Liver (tissue), 9 donors: Measurements from ENCODE around the gene BTLA. TPM values are rescaled to one million over a fixed set of nuclear protein-coding genes. Genes with fewer than 3 reads are reported as not detected.

Experiments used
- DNase-seq: peaks from one replicate; pipeline ENCODE4 v3.0.0-alpha.2; 2017; ENCODE audit warnings: low spot score
- H3K27ac ChIP-seq, 2 donors: one replicate each; pipeline ENCODE4 v1.7.0; 2013; ENCODE audit warnings: inconsistent platforms in 2 of 2, low read length in 2 of 2, control low read depth in 1 of 2, low read depth in 1 of 2, mild to moderate bottlenecking in 1 of 2
- H3K27me3 ChIP-seq, 4 donors: one replicate each; pipeline versions ENCODE4 v1.6.1 to v1.7.0; 2013; ENCODE audit warnings: low read length in 3 of 4, inconsistent platforms in 1 of 4, mild to moderate bottlenecking in 1 of 4, moderate library complexity in 1 of 4; ENCODE audit not compliant: control insufficient read depth in 4 of 4, insufficient read depth in 4 of 4
- H3K36me3 ChIP-seq, 4 donors: one replicate each; pipeline versions ENCODE4 v1.6.1 to v1.7.0; 2013; ENCODE audit warnings: low read length in 3 of 4, mild to moderate bottlenecking in 3 of 4, low read depth in 1 of 4, moderate library complexity in 1 of 4; ENCODE audit not compliant: control insufficient read depth in 4 of 4, insufficient read depth in 3 of 4
- H3K4me1 ChIP-seq, 4 donors: one replicate each; pipeline versions ENCODE4 v1.6.1 to v1.7.0; 2013; ENCODE audit warnings: low read length in 3 of 4, mild to moderate bottlenecking in 3 of 4, moderate library complexity in 1 of 4; ENCODE audit not compliant: control insufficient read depth in 4 of 4, insufficient read depth in 4 of 4
- H3K4me3 ChIP-seq, 3 donors: one replicate each; pipeline versions ENCODE4 v1.6.1 to v1.7.0; 2013; ENCODE audit warnings: low read length in 3 of 3, control low read depth in 1 of 3, low read depth in 1 of 3, mild to moderate bottlenecking in 1 of 3
- H3K9ac ChIP-seq, 2 donors: one replicate each; pipeline ENCODE4 v1.7.0; 2013; ENCODE audit warnings: low read length in 2 of 2, mild to moderate bottlenecking in 2 of 2, moderate library complexity in 2 of 2, control low read depth in 1 of 2, low read depth in 1 of 2
- H3K9me3 ChIP-seq, 4 donors: one replicate each; pipeline versions ENCODE4 v1.6.1 to v1.7.0; 2013; ENCODE audit warnings: low read length in 3 of 4; ENCODE audit not compliant: control insufficient read depth in 4 of 4
- EGR1 ChIP-seq, 2 donors: IDR thresholded peaks; 2 replicates each; pipeline ENCODE4 v1.6.1; 2016 to 2018; ENCODE audit warnings: antibody characterized with exemption in 2 of 2, low read depth in 2 of 2
- FOXA1 ChIP-seq: IDR thresholded peaks from 2 replicates; pipeline ENCODE4 v1.6.1; 2016; ENCODE audit warnings: antibody characterized with exemption
- FOXA2 ChIP-seq: IDR thresholded peaks from 2 replicates; pipeline ENCODE4 v1.6.1; 2016; ENCODE audit warnings: antibody characterized with exemption
- GABPA ChIP-seq, 2 donors: IDR thresholded peaks in 1 of 2; conservative IDR thresholded peaks in 1 of 2; 2 replicates each; pipeline ENCODE4 v1.6.1; 2016; ENCODE audit warnings: antibody characterized with exemption in 2 of 2, mild to moderate bottlenecking in 1 of 2, moderate library complexity in 1 of 2
- HNF4A ChIP-seq, 2 donors: conservative IDR thresholded peaks; 2 replicates each; pipeline ENCODE4 v1.6.1; 2016; ENCODE audit warnings: antibody characterized with exemption in 2 of 2, mild to moderate bottlenecking in 2 of 2
- JUND ChIP-seq, 2 donors: IDR thresholded peaks; 2 replicates each; pipeline ENCODE4 v1.6.1; 2016; ENCODE audit warnings: antibody characterized with exemption in 2 of 2
- NR2F2 ChIP-seq: IDR thresholded peaks from 2 replicates; pipeline ENCODE4 v1.6.1; 2016; ENCODE audit warnings: antibody characterized with exemption
- RAD21 ChIP-seq, 2 donors: IDR thresholded peaks; 2 replicates each; pipeline ENCODE4 v1.6.1; 2016; ENCODE audit warnings: antibody characterized with exemption in 2 of 2, mild to moderate bottlenecking in 2 of 2
- RXRA ChIP-seq, 2 donors: IDR thresholded peaks; 2 replicates each; pipeline ENCODE4 v1.6.1; 2017 to 2018; ENCODE audit warnings: antibody characterized with exemption in 2 of 2, mild to moderate bottlenecking in 1 of 2
- SP1 ChIP-seq: IDR thresholded peaks from 2 replicates; pipeline ENCODE4 v1.6.1; 2018; ENCODE audit warnings: antibody characterized with exemption, mild to moderate bottlenecking
- TAF1 ChIP-seq: conservative IDR thresholded peaks from 2 replicates; pipeline ENCODE4 v1.6.1; 2016; ENCODE audit warnings: antibody characterized with exemption, mild to moderate bottlenecking
- WGBS: extraction: QIAGEN DNeasy Blood & Tissue Kit; methylation state at CpG from one replicate; pipeline ENCODE4 v1.1.7; 2013; 5-methylcytosine and 5-hydroxymethylcytosine counted together
- polyA plus RNA-seq, 2 donors: library from polyadenylated mRNA; stranded (reverse) in 1 of 2; unstranded in 1 of 2; fragments of 200-250 nt in 1 of 2; fragments of >200 nt in 1 of 2; fragmentation: Nextera tagmentation in 1 of 2; extraction: Ambion mirVana in 1 of 2; gene quantifications; one replicate each; pipeline versions ENCODE4 v1.2.1 to v1.2.3, GENCODE V29; 2013 to 2015
- total RNA-seq, 2 donors: library from RNA; depleted of rRNA; stranded (reverse); fragments of >200 nt; gene quantifications; one replicate each; pipeline ENCODE4 v1.2.3, GENCODE V29; 2014
- TF ChIP-seq, protein P1 (sequence below): IDR thresholded peaks from 2 replicates; pipeline ENCODE4 v1.6.1; 2016; ENCODE audit warnings: antibody characterized with exemption
- TF ChIP-seq, protein P2 (sequence below): IDR thresholded peaks from 2 replicates; pipeline ENCODE4 v1.6.1; 2016; ENCODE audit warnings: antibody characterized with exemption
- TF ChIP-seq, protein P3 (sequence below): IDR thresholded peaks from 2 replicates; pipeline ENCODE4 v1.6.1; 2016; ENCODE audit warnings: antibody characterized with exemption
- donor health status: healthy.
- donor health status: healthy.
- donor health status: healthy.
- donor health status: healthy.
- donor health status: healthy.

The BTLA gene
- total and polyA plus RNA-seq, 4 donors: 0.08 to 0.43 (median 0.27) TPM

DNA sequence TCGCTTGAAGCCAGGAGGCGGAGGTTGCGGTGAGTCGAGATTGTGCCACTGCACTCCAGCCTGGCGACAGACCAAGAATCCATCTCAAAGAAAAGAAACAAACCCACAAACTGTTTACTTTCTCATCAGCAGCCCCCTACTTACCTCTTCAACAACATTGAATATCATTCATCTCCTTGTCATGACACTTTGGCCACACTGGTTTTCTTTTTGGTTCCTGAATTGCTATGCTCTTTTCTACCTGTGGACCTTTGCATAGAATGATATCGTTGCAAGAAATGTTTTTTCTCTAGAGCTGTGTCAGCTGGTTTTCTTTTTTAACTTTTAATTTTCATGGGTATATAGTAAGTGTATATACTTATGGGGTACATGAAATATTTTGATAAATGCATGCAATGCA lies 83.9 kb downstream of the BTLA start:
- H3K36me3 ChIP-seq: no peaks in the 10 kb centered on the region
- no peak overlapping the region for H3K9ac ChIP-seq
- no peak overlapping the region for H3K27ac ChIP-seq
- no peaks in the 10 kb centered on the region for H3K9me3 ChIP-seq
- TF ChIP-seq EGR1 (IDR thresholded peaks at IDR 0.05; ENCODE audit: low read depth in 2 of 2) (no peak), FOXA1 (no peak), GABPA (IDR thresholded peaks at IDR 0.05 in 1 of 2, conservative IDR thresholded peaks at IDR 0.05 in 1 of 2) (no peak), FOXA2 (no peak), HNF4A (conservative IDR thresholded peaks at IDR 0.05) (no peak), RXRA (IDR thresholded peaks at IDR 0.05) (no peak), RAD21 (IDR thresholded peaks at IDR 0.05) (no peak), JUND (IDR thresholded peaks at IDR 0.05) (no peak), NR2F2 (no peak), TAF1 (no peak), SP1 (no peak)
- TF ChIP-seq, protein P1, sequence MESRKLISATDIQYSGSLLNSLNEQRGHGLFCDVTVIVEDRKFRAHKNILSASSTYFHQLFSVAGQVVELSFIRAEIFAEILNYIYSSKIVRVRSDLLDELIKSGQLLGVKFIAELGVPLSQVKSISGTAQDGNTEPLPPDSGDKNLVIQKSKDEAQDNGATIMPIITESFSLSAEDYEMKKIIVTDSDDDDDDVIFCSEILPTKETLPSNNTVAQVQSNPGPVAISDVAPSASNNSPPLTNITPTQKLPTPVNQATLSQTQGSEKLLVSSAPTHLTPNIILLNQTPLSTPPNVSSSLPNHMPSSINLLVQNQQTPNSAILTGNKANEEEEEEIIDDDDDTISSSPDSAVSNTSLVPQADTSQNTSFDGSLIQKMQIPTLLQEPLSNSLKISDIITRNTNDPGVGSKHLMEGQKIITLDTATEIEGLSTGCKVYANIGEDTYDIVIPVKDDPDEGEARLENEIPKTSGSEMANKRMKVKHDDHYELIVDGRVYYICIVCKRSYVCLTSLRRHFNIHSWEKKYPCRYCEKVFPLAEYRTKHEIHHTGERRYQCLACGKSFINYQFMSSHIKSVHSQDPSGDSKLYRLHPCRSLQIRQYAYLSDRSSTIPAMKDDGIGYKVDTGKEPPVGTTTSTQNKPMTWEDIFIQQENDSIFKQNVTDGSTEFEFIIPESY: no peak
- TF ChIP-seq, protein P2, sequence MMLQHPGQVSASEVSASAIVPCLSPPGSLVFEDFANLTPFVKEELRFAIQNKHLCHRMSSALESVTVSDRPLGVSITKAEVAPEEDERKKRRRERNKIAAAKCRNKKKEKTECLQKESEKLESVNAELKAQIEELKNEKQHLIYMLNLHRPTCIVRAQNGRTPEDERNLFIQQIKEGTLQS: no peak
- TF ChIP-seq, protein P3, sequence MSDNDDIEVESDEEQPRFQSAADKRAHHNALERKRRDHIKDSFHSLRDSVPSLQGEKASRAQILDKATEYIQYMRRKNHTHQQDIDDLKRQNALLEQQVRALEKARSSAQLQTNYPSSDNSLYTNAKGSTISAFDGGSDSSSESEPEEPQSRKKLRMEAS: no peak
- no peaks in the 10 kb centered on the region for H3K4me1 ChIP-seq
- no peak for DNase-seq
- 90% methylated on average over 6 of the region's 6 CpGs for WGBS
- no peak overlapping the region for H3K4me3 ChIP-seq
- H3K27me3 ChIP-seq: no peaks in the 10 kb centered on the region

Other genes starting within 250 kb of the BTLA start
- under 1 TPM in 1 of 2 donors, not detected in 1; 0.28 TPM for gene SLC9C1, start 205.3 kb downstream of the BTLA start, total RNA-seq
- gene SLC9C1, start 205.3 kb downstream of the BTLA start, polyA plus RNA-seq: not detected
- under 1 TPM; 0.25 to 0.28 TPM for gene CD200, start 166.3 kb downstream of the BTLA start, total RNA-seq
- gene CD200, start 166.3 kb downstream of the BTLA start, polyA plus RNA-seq: under 1 TPM; 0.10 to 0.15 TPM
- gene ATG3, start 62.5 kb upstream of the BTLA start, total RNA-seq: 10 to 100 TPM; 45.2 to 51.1 TPM
- gene ATG3, start 62.5 kb upstream of the BTLA start, polyA plus RNA-seq: 10 to 100 TPM; 28.6 to 29.6 TPM
- gene SLC35A5, start 62.6 kb upstream of the BTLA start, total RNA-seq: 10 to 100 TPM; 20.6 to 25.4 TPM
- 10 to 100 TPM; 11.7 to 12.2 TPM for gene SLC35A5, start 62.6 kb upstream of the BTLA start, polyA plus RNA-seq
- 1 to 10 TPM; 1.0 to 1.2 TPM for gene CCDC80, start 141.7 kb upstream of the BTLA start, total RNA-seq
- 1 to 10 TPM in 1 of 2 donors, under 1 TPM in 1; 0.17 to 2.1 TPM for gene CCDC80, start 141.7 kb upstream of the BTLA start, polyA plus RNA-seq